ENCODE data around the gene IL2RA.

Gene IL2RA

DNA sequence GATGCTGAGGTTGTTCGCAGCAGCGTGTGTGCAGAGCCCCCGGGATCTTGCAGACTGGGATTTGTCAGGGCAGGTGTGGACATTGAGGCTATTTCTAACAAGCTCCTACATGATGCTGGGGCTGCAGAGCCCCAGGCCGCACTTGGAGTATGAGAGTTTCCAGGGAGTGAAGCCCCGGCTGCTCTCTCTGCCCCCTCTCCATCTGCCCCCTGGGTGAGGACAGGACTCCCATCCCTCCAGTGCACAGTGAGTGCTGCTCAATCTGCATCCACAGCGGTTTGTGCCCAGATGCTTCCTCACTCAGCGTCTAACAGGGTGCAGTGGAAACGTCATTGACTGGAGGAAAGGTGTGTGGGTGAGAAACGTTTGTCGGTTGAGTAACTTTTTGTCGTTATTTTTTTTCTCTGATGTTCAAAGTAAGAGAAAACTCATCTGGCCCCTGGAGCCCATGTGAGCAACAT lies 25.3 kb downstream of the IL2RA start:
- TF ChIP-seq, protein P1, sequence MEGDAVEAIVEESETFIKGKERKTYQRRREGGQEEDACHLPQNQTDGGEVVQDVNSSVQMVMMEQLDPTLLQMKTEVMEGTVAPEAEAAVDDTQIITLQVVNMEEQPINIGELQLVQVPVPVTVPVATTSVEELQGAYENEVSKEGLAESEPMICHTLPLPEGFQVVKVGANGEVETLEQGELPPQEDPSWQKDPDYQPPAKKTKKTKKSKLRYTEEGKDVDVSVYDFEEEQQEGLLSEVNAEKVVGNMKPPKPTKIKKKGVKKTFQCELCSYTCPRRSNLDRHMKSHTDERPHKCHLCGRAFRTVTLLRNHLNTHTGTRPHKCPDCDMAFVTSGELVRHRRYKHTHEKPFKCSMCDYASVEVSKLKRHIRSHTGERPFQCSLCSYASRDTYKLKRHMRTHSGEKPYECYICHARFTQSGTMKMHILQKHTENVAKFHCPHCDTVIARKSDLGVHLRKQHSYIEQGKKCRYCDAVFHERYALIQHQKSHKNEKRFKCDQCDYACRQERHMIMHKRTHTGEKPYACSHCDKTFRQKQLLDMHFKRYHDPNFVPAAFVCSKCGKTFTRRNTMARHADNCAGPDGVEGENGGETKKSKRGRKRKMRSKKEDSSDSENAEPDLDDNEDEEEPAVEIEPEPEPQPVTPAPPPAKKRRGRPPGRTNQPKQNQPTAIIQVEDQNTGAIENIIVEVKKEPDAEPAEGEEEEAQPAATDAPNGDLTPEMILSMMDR (IDR thresholded peaks at IDR 0.05; ENCODE audit: borderline replicate concordance, control extremely low read depth, extremely low read depth, insufficient read depth, missing control alignments), result no peak
- no peak for DNase-seq (ENCODE audit: low spot score)
- in situ Hi-C loops (cut with MboI; ENCODE audit: low sequenced_read_pairs, unreplicated experiment), result no loop called here

DNA sequence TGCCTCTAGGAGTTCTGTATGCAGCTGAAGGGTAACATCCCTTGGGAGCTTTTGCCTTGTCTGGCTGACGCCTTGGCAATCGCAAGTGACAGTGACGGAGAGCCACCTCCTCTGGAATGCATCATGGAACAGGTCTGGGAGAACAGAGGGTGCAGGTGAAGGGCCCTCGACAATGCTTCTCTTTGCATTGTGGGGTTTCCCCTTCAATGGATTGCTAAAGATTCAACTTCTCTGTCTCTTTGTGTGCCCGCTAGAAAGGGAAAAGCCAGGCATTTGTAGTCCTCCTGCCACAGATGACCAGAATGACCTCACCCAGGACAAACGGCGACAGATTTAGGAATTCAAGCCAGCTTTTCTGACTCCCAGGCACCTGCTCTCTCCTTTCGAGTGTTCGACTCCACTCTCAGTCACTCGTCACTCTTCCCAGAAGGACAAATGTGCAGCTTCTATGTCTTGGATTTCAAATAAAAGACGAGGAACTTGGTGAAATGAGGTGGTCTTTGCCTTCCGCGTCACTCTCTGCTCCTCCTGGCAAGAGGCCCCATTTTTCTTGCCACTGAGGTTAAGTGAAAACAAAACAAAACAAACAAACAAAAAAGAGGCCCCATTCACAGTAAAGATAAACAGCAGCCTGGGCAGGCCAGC lies 26.1 kb downstream of the IL2RA start:
- in situ Hi-C loops (cut with MboI; ENCODE audit: low sequenced_read_pairs, unreplicated experiment), result no loop called here
- no peak for DNase-seq (ENCODE audit: low spot score)
- TF ChIP-seq, protein P1 (IDR thresholded peaks at IDR 0.05; ENCODE audit: borderline replicate concordance, control extremely low read depth, extremely low read depth, insufficient read depth, missing control alignments), result no peak

DNA sequence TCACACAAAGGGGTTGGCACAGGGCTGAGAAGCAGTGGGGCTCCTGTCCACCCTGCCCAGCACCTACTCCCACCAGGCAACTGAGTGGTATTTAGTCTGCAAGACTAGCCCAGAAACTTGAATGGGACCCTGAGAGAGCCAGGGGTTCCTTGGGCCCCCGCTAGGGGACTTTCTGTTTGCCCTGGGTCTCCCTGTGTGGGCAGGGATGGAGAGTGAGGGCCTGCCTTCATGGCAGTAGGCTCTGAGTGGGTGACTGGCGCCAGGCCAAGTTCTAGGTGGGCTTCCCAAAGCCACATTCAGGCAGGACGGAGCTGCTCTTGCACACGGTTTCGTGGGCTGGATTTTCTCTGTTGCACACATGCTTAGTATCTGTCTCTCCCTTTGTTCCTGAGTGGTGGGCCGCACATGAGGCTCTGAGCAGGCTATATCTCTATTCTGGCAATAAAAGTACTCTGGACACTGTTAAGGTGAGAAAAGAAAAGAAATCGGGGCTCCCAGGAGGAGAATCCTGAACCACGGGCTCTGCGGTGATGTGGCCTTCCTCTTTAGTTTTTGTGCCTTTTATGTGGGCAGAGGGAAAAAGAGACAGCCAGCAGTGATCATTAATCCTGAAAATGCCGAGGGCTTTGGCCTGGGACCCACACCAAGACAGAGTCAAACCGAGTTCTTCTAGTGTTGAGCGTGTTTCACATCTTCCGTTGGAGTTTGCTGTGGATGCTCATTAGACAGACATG lies 26.9 kb downstream of the IL2RA start:
- in situ Hi-C loops (cut with MboI; ENCODE audit: low sequenced_read_pairs, unreplicated experiment), result no loop called here
- TF ChIP-seq, protein P1 (IDR thresholded peaks at IDR 0.05; ENCODE audit: borderline replicate concordance, control extremely low read depth, extremely low read depth, insufficient read depth, missing control alignments), result no peak
- no peak for DNase-seq (ENCODE audit: low spot score)

DNA sequence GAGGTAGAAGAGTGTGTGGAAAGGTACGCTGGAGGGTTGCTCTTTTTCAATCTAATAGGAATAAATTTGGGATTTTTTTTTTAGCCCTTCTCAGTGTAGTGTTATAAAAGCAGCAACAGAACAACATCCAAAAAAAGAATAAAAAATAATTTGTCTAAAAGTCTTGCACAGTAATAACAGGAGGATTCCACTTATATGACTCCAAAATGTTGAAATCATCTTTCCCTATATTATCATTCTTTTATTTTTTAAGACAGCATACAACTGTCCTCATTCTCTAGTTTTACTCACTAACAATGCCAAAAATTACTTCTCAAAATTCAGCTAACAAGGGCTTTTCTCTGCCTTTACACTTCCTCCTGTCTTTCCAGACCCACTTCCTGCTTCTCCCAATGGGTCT lies 27.8 kb downstream of the IL2RA start:
- TF ChIP-seq, protein P1 (IDR thresholded peaks at IDR 0.05; ENCODE audit: borderline replicate concordance, control extremely low read depth, extremely low read depth, insufficient read depth, missing control alignments), result no peak
- DNase-seq (ENCODE audit: low spot score), result no peak
- in situ Hi-C loops (cut with MboI; ENCODE audit: low sequenced_read_pairs, unreplicated experiment), result no loop called here

DNA sequence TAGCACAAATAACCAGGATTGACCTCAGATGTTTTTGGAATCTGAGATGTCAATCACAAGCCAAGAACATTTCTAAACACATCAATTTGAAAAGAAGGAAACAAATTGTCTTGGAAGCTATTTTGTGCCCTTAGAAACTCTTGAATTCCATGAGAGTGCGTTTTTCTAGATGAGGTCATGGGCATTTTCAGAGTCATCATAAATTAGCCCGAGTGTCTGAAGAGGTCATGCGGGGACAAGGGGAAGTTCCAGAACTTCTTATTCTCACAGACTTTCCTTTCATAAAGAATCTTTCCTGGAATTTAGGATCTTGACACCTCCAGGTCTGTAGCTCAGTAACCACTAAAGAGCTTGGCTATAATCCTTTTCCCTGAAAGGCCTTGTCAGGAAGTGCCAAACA lies 28.2 kb downstream of the IL2RA start:
- DNase-seq (ENCODE audit: low spot score), result no peak
- in situ Hi-C loops (cut with MboI; ENCODE audit: low sequenced_read_pairs, unreplicated experiment), result no loop called here
- TF ChIP-seq, protein P1 (IDR thresholded peaks at IDR 0.05; ENCODE audit: borderline replicate concordance, control extremely low read depth, extremely low read depth, insufficient read depth, missing control alignments), result no peak

DNA sequence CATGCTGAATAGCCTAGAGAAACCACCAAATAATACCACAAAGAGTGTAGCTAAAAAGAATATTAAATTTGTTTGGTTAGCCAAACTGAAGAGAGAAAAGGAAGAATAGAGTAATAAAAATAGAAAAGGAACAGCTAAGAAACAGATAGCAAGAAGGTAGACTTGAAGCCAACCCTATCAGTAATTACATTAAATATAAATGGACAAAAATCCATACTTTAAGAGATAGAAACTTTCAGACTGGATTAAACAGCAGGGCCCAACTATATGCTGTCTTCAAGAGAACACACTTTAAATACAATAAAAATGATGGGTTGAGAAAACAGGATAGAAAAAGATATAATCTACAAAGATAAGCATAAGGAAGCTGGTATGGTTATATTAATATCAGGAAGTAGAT lies 31.2 kb downstream of the IL2RA start:
- TF ChIP-seq, protein P1 (IDR thresholded peaks at IDR 0.05; ENCODE audit: borderline replicate concordance, control extremely low read depth, extremely low read depth, insufficient read depth, missing control alignments), result no peak
- in situ Hi-C loops (cut with MboI; ENCODE audit: low sequenced_read_pairs, unreplicated experiment), result no loop called here
- DNase-seq (ENCODE audit: low spot score), result no peak

All from GM13976 (cell line).